HepG2 (cell line): ENCODE data around the gene STAG3. TPM values are rescaled to one million over a fixed set of nuclear protein-coding genes. Genes with fewer than 3 reads are reported as not detected.

Source experiments
- ATAC-seq: fragments of 200-7000 bp; cut with Tn5 transposase; 3 replicates; pipeline ENCODE4 v1.9.1; 2020; ENCODE audit warnings: mild to moderate bottlenecking, moderate library complexity
- BruUV-seq: library from RNA; stranded (reverse); fragments of 400-500 nt; replicated peaks from 2 replicates; lab custom pipeline; 2021; lab: Mats Ljungman, UMichigan
- CTCF ChIA-PET: fragments of 300-600 bp; formaldehyde crosslinking; extraction: SDS; loops from one replicate; lab custom pipeline; 2021; ENCODE audit warnings: low total read pairs, inconsistent platforms, low intra/inter-chr PET ratio; lab: Yijun Ruan, JAX
- POLR2A ChIA-PET: fragments of 350-600 bp; sonication (Branson Sonifier 250); formaldehyde crosslinking; loops from one replicate; lab custom pipeline; 2020; ENCODE audit warnings: antibody characterized with exemption, inconsistent platforms; lab: Yijun Ruan, JAX
- DNase-seq: peaks from one replicate; pipeline ENCODE4 v3.0.0-alpha.2; 2015; ENCODE audit warnings: low spot score
- FAIRE-seq: peaks from 3 replicates; lab custom pipeline; 2011; peaks lifted over from hg19 to GRCh38; lab: Jason Lieb, UNC
- H2AFZ ChIP-seq: one replicate; pipeline ENCODE4 v1.6.1; 2011; ENCODE audit warnings: low read length, inconsistent platforms
- H3K27ac ChIP-seq: fragments of 300-600 bp; 3 replicates; pipeline ENCODE4 v1.8.0; 2011; ENCODE audit warnings: mixed run types, mild to moderate bottlenecking, mixed read lengths, low read length, inconsistent platforms; ENCODE audit not compliant: insufficient read depth; ENCODE audit errors: extremely low read length
- H3K27me3 ChIP-seq, 2 experiments: fragments of 200-600 bp in 1 of 2; 2 replicates in 1 of 2; 3 replicates in 1 of 2; pipeline versions ENCODE4 v1.6.0 to v1.8.0; 2011; ENCODE audit warnings: low read length in 2 of 2, mild to moderate bottlenecking in 2 of 2, moderate library complexity in 2 of 2, inconsistent platforms in 1 of 2; ENCODE audit not compliant: insufficient read depth in 2 of 2, control insufficient read depth in 1 of 2
- H3K36me3 ChIP-seq, 2 experiments: fragments of 200-600 bp in 1 of 2; replicated peaks in 1 of 2; 2 replicates in 1 of 2; 3 replicates in 1 of 2; pipeline versions ENCODE4 v1.5.1 to v1.8.0; 2011; ENCODE audit warnings: low read length in 2 of 2, inconsistent platforms in 1 of 2; ENCODE audit not compliant: insufficient read depth in 2 of 2, control insufficient read depth in 1 of 2
- H3K4me1 ChIP-seq: 2 replicates; pipeline ENCODE4 v1.5.1; 2012; ENCODE audit warnings: low read length, inconsistent platforms; ENCODE audit not compliant: insufficient read depth
- H3K4me2 ChIP-seq: 2 replicates; pipeline ENCODE4 v1.6.0; 2011; ENCODE audit warnings: low read depth, low read length, inconsistent platforms
- H3K4me3 ChIP-seq, 3 experiments: fragments of 200-600 bp in 1 of 3; sonication (generic), shearing (Covaris generic) in 1 of 3; replicated peaks in 1 of 3; 2 replicates each; pipeline ENCODE4 v1.5.1; 2011 to 2016; ENCODE audit warnings: low read length in 3 of 3, inconsistent platforms in 2 of 3, low read depth in 2 of 3, mild to moderate bottlenecking in 2 of 3, control low read depth in 1 of 3, mixed read lengths in 1 of 3; ENCODE audit not compliant: insufficient read depth in 1 of 3
- H3K79me2 ChIP-seq: one replicate; pipeline ENCODE4 v1.6.1; 2011; ENCODE audit warnings: low read length, inconsistent platforms; ENCODE audit not compliant: insufficient read depth
- H3K9ac ChIP-seq: 2 replicates; pipeline ENCODE4 v1.6.0; 2011; ENCODE audit warnings: mild to moderate bottlenecking, low read depth, low read length, inconsistent platforms; ENCODE audit not compliant: insufficient read depth
- H3K9me3 ChIP-seq: 2 replicates; pipeline ENCODE4 v1.5.1; 2012; ENCODE audit warnings: mild to moderate bottlenecking, low read length
- H4K20me1 ChIP-seq: 2 replicates; pipeline ENCODE4 v1.6.0; 2011; ENCODE audit warnings: inconsistent platforms, mild to moderate bottlenecking, low read length, moderate library complexity; ENCODE audit not compliant: insufficient read depth
- CCDC6 ChIP-seq: sonication (generic); formaldehyde crosslinking; IDR thresholded peaks from 2 replicates; pipeline ENCODE4 v1.8.1; 2022; ENCODE audit warnings: mild to moderate bottlenecking, missing genetic modification reagents, moderate library complexity
- DZIP1 ChIP-seq: sonication (generic); formaldehyde crosslinking; IDR thresholded peaks from 2 replicates; pipeline ENCODE4 v1.5.0; 2020; ENCODE audit warnings: mild to moderate bottlenecking, missing genetic modification reagents
- FOXC1 ChIP-seq: sonication (generic); formaldehyde crosslinking; IDR thresholded peaks from 2 replicates; pipeline ENCODE4 v1.8.0; 2022; ENCODE audit warnings: mild to moderate bottlenecking, missing genetic modification reagents, borderline replicate concordance
- GATAD1 ChIP-seq: IDR thresholded peaks from 2 replicates; pipeline ENCODE4 v1.6.1; 2016; ENCODE audit warnings: missing genetic modification reagents, missing compliant biosample characterization
- HNRNPUL1 ChIP-seq: fragments of 200-400 bp; formaldehyde crosslinking; IDR thresholded peaks from 2 replicates; pipeline ENCODE4 v1.6.1; 2017; ENCODE audit warnings: low read depth, mild to moderate bottlenecking, low read length, moderate library complexity
- HOXD1 ChIP-seq: sonication (generic); formaldehyde crosslinking; IDR thresholded peaks from 2 replicates; pipeline ENCODE4 v1.5.0; 2020; ENCODE audit warnings: missing genetic modification reagents
- KDM2A ChIP-seq: sonication (generic); formaldehyde crosslinking; IDR thresholded peaks from 2 replicates; pipeline ENCODE4 v1.4.0; 2020; ENCODE audit warnings: low read depth, missing genetic modification reagents, borderline replicate concordance
- KLF6 ChIP-seq: IDR thresholded peaks from 2 replicates; pipeline ENCODE4 v1.8.0; 2016; ENCODE audit warnings: missing biosample characterization, missing genetic modification reagents
- MAX ChIP-seq: IDR thresholded peaks from 2 replicates; pipeline ENCODE4 v1.6.1; 2012; ENCODE audit warnings: inconsistent platforms
- MEIS1 ChIP-seq: sonication (generic); formaldehyde crosslinking; IDR thresholded peaks from 2 replicates; pipeline ENCODE4 v1.9.0; 2021; ENCODE audit warnings: mild to moderate bottlenecking, missing genetic modification reagents, moderate library complexity, borderline replicate concordance
- NBN ChIP-seq: fragments of 450-650 bp; conservative IDR thresholded peaks from 2 replicates; pipeline ENCODE4 v1.6.1; 2017
- NR2F1 ChIP-seq, 2 experiments: fragments of 450-650 bp in 1 of 2; formaldehyde crosslinking in 1 of 2; IDR thresholded peaks; 2 replicates each; pipeline versions ENCODE4 v1.5.0 to v1.6.1; 2016 to 2020; ENCODE audit warnings: mild to moderate bottlenecking in 1 of 2, missing compliant biosample characterization in 1 of 2, missing genetic modification reagents in 1 of 2, moderate library complexity in 1 of 2
- POLR2AphosphoS2 ChIP-seq: IDR thresholded peaks from 2 replicates; pipeline ENCODE4 v1.6.1; 2011; ENCODE audit warnings: low read depth, low read length, improper control_type of control experiment
- RBFOX2 ChIP-seq: fragments of 200-400 bp; formaldehyde crosslinking; IDR thresholded peaks from 2 replicates; pipeline ENCODE4 v1.6.1; 2017; ENCODE audit warnings: low read depth, mild to moderate bottlenecking, low read length
- RBM39 ChIP-seq: fragments of 200-400 bp; formaldehyde crosslinking; IDR thresholded peaks from one replicate; pipeline ENCODE4 v1.6.1; 2018; ENCODE audit warnings: antibody characterized with exemption, mild to moderate bottlenecking, low read depth, low read length; ENCODE audit not compliant: poor library complexity, severe bottlenecking
- SP5 ChIP-seq: IDR thresholded peaks from 2 replicates; pipeline ENCODE4 v1.6.1; 2016; ENCODE audit warnings: low read depth, borderline replicate concordance
- ZMYM4 ChIP-seq: sonication (generic); formaldehyde crosslinking; IDR thresholded peaks from 2 replicates; pipeline ENCODE4 v1.8.1; 2023; ENCODE audit warnings: mild to moderate bottlenecking, missing genetic modification reagents
- ZNF7 ChIP-seq: IDR thresholded peaks from 2 replicates; pipeline ENCODE4 v1.6.1; 2016; ENCODE audit warnings: missing biosample characterization, missing genetic modification reagents
- ZNF816 ChIP-seq: sonication (generic); formaldehyde crosslinking; IDR thresholded peaks from 2 replicates; pipeline ENCODE4 v1.8.0; 2022; ENCODE audit warnings: missing genetic modification reagents, mild to moderate bottlenecking, borderline replicate concordance
- WGBS: methylation state at CpG from one replicate; pipeline ENCODE4 v1.1.6; 2017; ENCODE audit warnings: low lambda C conversion rate; 5-methylcytosine and 5-hydroxymethylcytosine counted together
- in situ Hi-C: cut with HindIII; loops from 2 replicates; pipeline ENCODE4 v1.10.0; 2017; ENCODE audit warnings: low pct_unique_long_range_greater_than_20kb; ENCODE audit not compliant: extremely low pct_ligation_motif_present
- intact Hi-C: fragments of 100-400 bp; cut with micrococcal nuclease; formaldehyde crosslinking; loops from one replicate; pipeline ENCODE4 v1.10.0; 2022; ENCODE audit not compliant: unreplicated experiment
- polyA plus RNA-seq, 8 experiments: library from polyadenylated mRNA; depleted of rRNA in 3 of 8; stranded (reverse) in 7 of 8; unstranded in 1 of 8; fragments of >200 nt; fragmentation: Illumina TruSeq in 4 of 8; extraction: Trizol in 4 of 8; gene quantifications; 2 replicates each; pipeline versions ENCODE4 v1.2.1 to v1.2.3, GENCODE V29; 2011 to 2016; ENCODE audit warnings: low read depth in 4 of 8, missing spikeins in 1 of 8, mixed read lengths in 1 of 8; ENCODE audit not compliant: insufficient read depth in 1 of 8
- total RNA-seq, 5 experiments: library from RNA; depleted of rRNA; stranded (reverse); fragments of >200 nt; fragmentation: Illumina TruSeq; extraction: Trizol; gene quantifications; 2 replicates each; pipeline ENCODE4 v1.2.3, GENCODE V29; 2016; ENCODE audit warnings: low read depth in 1 of 5

The STAG3 gene
- total and polyA plus RNA-seq, 2 of the 13 experiments (the other 11 are each of a cell fraction or from before 2014, with no cell fraction given): 0.09 to 0.33 TPM

GRCh38 chr7:100148225-100148558 is 29.5 kb upstream of the STAG3 start (continued):
- TF ChIP-seq DZIP1 (0 out of 2 replicates have a peak, but pooled peaks have one; percentile 49), CCDC6 (CRISPR knock-in tag) (0 out of 2 replicates have a peak, but pooled peaks have one; percentile 76)

DNA sequence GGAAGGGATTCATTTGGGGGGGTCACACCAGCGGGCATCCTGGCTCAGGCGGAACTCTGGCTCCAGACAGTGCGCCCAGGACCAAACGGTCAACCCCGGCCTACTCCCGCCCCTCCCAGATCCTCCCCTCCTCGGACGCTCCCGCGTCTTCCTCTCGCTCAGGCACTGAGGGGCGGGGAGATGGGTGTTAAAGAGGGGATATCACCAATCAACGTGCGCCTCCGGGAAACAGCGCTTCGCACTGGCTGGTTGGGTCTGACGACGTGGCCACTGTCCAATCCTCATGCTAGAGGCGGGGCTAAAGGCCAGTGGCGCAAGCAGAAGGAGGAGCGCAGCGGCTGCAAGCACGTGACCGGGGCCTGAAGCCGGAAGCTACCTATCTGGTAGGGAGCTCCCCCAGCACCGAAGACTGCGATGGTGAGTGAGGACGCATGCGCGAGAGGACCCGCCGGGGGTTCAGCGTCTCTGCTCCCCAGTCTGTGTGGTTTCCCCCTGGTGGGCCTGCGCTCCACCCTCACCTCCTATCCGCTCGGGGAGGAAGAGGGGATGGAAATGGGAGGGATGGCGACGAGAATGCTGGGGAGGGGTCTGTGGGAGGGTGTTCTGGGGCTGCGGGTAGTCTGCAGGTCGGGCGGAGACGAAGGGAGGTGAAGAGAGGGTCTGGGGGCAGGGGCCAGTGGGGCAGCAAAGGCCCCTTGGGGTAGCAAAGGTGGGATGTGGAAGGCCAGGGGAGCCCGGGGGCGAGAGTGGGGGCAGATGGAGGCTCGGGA is 29.0 kb upstream of the STAG3 start, which contains the start of gene LAMTOR4:
LAMTOR4 (plus strand) TSS at position 360 of the 770 bp plus-strand sequence; CDS start at position 415, 55 bp downstream.
- FAIRE-seq (peak; percentile 99), ATAC-seq (peak; percentile 98), DNase-seq (peak; percentile 98)
- Histone ChIP-seq H2AFZ (peak within 1 kb of the TSS; percentile 66), H3K9me3 (no peaks in the 10 kb centered on the region), H3K27ac (peak within 1 kb of the TSS; percentile 46), H3K79me2 (peaks cover 15% of the 10 kb centered on the region), H3K4me1 (peaks cover 45% of the 10 kb centered on the region), H3K36me3 (0 out of 5 replicates have a peak, but pooled peaks cover 0 to 1% of the 10 kb centered on the region in 2 experiments), H4K20me1 (no peaks in the 10 kb centered on the region; the same call in 1 of the 2 replicates), H3K4me2 (peak within 1 kb of the TSS; percentile 88), H3K9ac (peak within 1 kb of the TSS; percentile 79), H3K4me3 (peak within 1 kb of the TSS; percentile 96 to 97 (median 97)), H3K27me3 (no peaks in the 10 kb centered on the region)
- in situ Hi-C loops (no loop called here), intact Hi-C loops (no loop called here)
- ChIA-PET CTCF (no interaction called here), POLR2A (interaction anchor here (0.6 to 2.3 kb wide), 16 partner anchors 8 to 280 kb away, joined by 3 to 25 read pairs (median 7); partner anchors contain the start of genes AP4M1, COPS6, GAL3ST4 and GPC2)
- WGBS: under 1% methylated on average over 30 of the region's 46 CpGs
- no TSS peak for BruUV-seq
- TF ChIP-seq KLF6 (CRISPR knock-in tag) (peak; percentile 77; the same call in 1 of the 2 replicates), ZMYM4 (peak; percentile 89), GATAD1 (CRISPR knock-in tag) (peak; percentile 74), MAX (peak; percentile 57; the same call in 1 of the 2 replicates), ZNF7 (CRISPR knock-in tag) (no peak), HOXD1 (CRISPR knock-in tag) (0 out of 2 replicates have a peak, but pooled peaks have one; percentile 44), POLR2AphosphoS2 (peak; percentile 53; the same call in 1 of the 2 replicates), SP5 (CRISPR knock-in tag) (peak; percentile 47), RBM39 (peak; percentile 85), ZNF816 (no peak), FOXC1 (CRISPR knock-in tag) (0 out of 2 replicates have a peak, but pooled peaks have one; percentile 30), HNRNPUL1 (no peak), MEIS1 (CRISPR knock-in tag) (no peak), KDM2A (CRISPR knock-in tag) (peak; percentile 25; the same call in 1 of the 2 replicates), NR2F1 (CRISPR knock-in tag; IDR thresholded peaks at IDR 0.05) (no peak), RBFOX2 (peak; percentile 83), NBN (no peak)
